Gastroesophageal sphincter (tissue), 3 donors: ENCODE results near the gene DNM3.

Experiments used
- EP300 ChIP-seq: sonication (generic); formaldehyde crosslinking; IDR thresholded peaks from one replicate; pipeline ENCODE4 v1.6.1; 2017; ENCODE audit warnings: antibody characterized with exemption, mild to moderate bottlenecking
- POLR2A ChIP-seq, 2 donors: fragments of 450-650 bp; IDR thresholded peaks; one replicate each; pipeline ENCODE4 v1.6.1; 2017; ENCODE audit warnings: antibody characterized with exemption in 2 of 2, mild to moderate bottlenecking in 2 of 2, moderate library complexity in 1 of 2
- POLR2AphosphoS5 ChIP-seq: sonication (generic); formaldehyde crosslinking; IDR thresholded peaks from one replicate; pipeline ENCODE4 v1.6.1; 2017; ENCODE audit warnings: antibody characterized with exemption
- TF ChIP-seq, protein P1 (sequence below), 4 experiments: fragments of 200-600 bp in 2 of 4; fragments of 450-650 bp in 2 of 4; sonication (generic) in 1 of 4; IDR thresholded peaks; one replicate each; pipeline ENCODE4 v1.5.1; 2017 to 2019; ENCODE audit warnings: antibody characterized with exemption in 4 of 4, mild to moderate bottlenecking in 2 of 4, moderate library complexity in 2 of 4

DNA sequence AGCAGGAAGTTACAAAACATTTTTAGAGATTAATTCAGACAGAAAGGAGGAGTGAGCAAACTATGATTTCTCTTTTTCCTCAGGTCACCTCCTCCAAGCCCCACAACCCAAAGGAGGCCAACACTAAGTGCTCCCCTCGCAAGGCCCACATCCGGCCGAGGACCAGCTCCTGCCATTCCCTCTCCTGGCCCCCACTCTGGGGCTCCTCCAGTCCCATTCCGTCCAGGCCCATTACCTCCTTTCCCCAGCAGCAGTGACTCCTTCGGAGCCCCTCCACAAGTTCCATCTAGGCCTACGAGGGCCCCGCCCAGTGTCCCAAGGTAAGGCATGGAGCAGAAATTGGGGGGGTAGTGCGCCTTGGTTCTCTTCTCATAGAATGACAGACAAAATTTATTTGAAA lies 547.2 kb downstream of the DNM3 start:
- TF ChIP-seq, protein P1, sequence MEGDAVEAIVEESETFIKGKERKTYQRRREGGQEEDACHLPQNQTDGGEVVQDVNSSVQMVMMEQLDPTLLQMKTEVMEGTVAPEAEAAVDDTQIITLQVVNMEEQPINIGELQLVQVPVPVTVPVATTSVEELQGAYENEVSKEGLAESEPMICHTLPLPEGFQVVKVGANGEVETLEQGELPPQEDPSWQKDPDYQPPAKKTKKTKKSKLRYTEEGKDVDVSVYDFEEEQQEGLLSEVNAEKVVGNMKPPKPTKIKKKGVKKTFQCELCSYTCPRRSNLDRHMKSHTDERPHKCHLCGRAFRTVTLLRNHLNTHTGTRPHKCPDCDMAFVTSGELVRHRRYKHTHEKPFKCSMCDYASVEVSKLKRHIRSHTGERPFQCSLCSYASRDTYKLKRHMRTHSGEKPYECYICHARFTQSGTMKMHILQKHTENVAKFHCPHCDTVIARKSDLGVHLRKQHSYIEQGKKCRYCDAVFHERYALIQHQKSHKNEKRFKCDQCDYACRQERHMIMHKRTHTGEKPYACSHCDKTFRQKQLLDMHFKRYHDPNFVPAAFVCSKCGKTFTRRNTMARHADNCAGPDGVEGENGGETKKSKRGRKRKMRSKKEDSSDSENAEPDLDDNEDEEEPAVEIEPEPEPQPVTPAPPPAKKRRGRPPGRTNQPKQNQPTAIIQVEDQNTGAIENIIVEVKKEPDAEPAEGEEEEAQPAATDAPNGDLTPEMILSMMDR (IDR thresholded peaks at IDR 0.05) = no peak
- TF ChIP-seq POLR2AphosphoS5 = no peak
- TF ChIP-seq POLR2A (IDR thresholded peaks at IDR 0.05) = no peak
- no peak for TF ChIP-seq EP300
